HuH-7 (cell line): Measurements from ENCODE around the gene INHBC.

Source experiments
- DNase-seq: peaks from one replicate; pipeline ENCODE4 v3.0.0; 2011; ENCODE audit warnings: low spot score

Gene INHBC

GRCh38 chr12:57469296-57470164, 34.9 kb downstream of the INHBC start:
- no peak for DNase-seq

DNA sequence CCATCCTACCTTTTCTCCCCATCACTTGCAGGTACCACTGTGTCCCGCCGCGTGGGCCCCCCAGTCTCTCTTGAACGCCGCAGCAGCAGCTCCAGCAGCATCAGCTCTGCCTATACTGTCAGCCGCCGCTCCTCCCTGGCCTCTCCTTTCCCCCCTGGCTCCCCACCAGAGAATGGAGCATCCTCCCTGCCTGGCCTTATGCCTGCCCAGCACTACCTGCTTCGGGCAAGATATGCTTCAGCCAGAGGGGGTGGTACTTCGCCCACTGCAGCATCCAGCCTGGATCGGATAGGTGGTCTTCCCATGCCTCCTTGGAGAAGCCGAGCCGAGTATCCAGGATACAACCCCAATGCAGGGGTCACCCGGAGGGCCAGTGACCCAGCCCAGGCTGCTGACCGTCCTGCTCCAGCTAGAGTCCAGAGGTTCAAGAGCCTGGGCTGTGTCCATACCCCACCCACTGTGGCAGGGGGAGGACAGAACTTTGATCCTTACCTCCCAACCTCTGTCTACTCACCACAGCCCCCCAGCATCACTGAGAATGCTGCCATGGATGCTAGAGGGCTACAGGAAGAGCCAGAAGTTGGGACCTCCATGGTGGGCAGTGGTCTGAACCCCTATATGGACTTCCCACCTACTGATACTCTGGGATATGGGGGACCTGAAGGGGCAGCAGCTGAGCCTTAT, 35.8 kb downstream of the INHBC start:
- no peak for DNase-seq

GRCh38 chr12:57470970-57471656, 36.5 kb downstream of the INHBC start:
- DNase-seq = no peak

DNA sequence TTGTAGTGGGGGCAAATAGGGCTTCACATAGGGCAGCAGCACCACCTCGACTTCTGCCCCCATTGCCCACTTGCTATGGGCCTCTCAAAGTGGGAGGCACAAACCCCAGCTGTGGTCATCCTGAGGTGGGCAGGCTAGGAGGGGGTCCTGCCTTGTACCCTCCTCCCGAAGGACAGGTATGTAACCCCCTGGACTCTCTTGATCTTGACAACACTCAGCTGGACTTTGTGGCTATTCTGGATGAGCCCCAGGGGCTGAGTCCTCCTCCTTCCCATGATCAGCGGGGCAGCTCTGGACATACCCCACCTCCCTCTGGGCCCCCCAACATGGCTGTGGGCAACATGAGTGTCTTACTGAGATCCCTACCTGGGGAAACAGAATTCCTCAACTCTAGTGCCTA, 37.1 kb downstream of the INHBC start:
- DNase-seq = no peak

DNA sequence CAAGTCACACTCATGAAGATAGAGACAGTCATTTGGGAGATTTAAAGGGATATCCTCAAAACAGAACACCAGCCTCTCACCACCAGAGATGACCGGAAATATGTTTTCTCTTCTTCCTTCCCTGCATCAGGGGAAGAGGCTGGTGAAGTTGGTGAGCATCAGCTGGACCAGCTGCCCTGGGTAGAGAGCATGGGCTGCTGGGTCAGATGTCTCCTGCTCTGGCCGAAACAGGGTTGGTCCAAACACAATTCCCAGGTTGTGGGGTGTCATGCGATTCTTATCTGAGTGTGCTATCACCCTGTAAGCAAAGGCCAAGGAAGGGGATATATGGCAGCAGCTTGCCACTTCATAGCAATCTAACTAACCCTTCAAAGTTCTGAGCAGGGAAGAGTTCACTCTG, 37.8 kb downstream of the INHBC start:
- no peak for DNase-seq

- no peak for DNase-seq
Observed at GRCh38 chr12:57473392-57473791, 38.8 kb downstream of the INHBC start.

DNA sequence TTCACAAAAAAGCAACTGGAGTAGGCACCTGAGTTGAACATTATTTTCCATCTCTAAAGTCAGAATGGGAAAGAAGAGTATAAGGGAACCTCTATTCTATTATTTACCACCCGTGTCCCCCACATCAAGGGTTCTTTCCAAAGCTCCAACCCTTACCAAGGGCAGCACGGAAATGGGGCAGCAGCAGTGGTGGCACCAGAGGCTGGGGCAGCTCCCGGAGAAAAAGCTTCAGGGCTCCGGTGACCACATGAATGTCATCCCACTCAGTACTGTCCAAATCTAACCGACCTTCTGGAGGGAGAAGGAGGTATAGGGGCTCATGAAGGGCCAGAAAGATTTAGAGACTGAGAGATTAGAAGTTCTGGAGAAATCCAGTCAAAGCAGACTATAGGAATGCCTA, 39.3 kb downstream of the INHBC start:
- DNase-seq = no peak

- DNase-seq = no peak
Observed at GRCh38 chr12:57474430-57474829, 39.8 kb downstream of the INHBC start.

DNA sequence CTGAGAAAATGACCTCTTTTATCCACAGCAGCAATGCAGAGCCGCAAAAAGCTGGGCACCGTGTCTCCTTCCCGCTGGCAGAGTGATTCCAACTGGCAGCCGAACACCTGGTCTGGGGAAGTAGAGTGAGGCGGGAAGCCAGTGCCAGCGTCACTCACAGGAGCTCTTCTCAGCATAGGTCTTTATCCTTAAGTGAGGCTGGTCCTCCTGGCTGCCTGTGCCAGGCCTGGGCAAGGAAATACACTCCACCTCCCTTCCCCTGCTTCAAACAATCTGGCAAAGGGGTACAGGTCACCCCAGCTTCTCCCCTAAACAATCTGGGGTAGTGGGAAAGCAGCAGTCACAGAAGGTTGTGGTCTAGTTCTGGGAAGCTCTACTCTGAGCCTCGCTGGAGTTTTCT, 40.3 kb downstream of the INHBC start:
- no peak for DNase-seq

DNA sequence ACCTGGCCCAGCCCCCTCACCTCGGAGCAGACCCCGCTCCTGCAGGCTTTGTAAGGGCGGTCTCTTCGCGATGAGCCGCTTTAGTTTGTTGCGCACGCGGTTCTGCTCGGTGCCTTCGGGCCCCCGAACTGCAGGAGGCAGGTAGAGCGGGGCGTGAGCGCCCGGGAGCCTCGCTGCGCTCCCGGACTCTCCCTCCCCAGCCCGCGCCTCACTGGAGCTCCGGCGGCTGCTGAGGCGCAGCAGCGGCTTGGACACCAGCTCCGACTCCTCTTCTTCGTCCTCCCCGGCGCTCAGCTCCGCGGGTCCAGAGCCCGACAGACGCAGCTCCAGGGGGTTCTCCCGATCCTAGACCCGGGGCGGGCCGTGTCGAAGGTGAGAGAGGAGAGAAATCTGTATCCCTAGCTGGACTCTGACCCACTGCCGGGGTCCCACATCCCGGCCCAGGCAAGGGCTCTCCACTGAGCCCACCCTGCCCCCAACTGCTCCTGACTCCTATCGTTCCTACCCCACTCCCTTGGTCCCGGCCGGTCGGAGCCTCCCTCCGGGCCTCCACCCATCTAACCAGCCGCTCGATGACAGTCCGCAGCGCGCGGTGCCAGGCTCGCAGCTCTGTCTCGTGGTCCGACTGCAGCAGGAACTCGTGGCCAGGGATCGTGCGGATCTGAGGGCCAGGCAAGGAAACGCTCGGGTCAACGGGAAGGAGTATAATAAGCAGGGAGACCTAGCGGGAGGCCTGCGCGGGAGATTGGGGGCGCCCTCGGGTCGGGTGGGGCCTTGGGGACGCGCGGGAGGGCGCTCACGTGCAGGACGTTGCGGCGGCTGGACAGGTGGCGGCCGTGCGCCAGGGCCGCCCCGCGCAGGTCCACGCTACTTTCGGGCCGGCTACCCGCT, 40.9 kb downstream of the INHBC start:
- DNase-seq = no peak

GRCh38 chr12:57476162-57476992, 41.8 kb downstream of the INHBC start:
- peak; percentile 66 for DNase-seq

DNA sequence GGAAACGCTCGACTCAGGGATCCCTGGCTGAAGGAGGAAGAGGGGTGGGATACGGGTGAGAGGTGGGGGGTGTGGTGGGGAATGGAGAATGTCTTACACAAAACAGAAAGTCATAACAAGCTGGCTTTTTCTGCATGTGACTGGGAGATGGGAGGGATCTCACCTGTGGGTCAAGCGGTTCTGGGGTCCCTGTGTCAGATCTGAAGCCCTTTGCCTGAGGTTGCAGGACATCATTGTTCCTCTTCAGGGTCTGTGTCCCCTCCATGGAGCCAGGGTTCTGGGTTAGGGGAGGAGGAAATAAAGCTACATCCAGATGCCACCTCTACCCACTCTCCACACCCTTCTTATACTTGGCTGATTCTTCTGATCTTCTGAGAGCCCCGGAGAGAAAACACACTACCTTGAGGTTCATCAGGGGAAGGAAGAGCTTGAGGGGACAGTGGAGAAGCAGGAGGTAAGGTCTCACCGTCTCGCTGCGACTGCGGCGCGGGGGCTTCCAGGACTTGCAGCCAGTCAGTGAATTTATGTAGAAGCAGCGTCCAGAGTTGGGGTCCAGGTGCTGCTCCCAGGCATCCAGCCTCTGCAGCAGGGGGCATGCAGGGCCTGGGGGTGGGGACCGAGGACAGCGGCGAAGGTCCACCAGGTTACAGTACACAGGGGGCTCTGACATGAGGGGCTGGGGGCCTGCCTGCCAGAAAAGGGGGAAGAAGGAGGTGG, 42.6 kb downstream of the INHBC start:
- no peak for DNase-seq

GRCh38 chr12:57477710-57478681, 43.4 kb downstream of the INHBC start:
- DNase-seq = no peak

DNA sequence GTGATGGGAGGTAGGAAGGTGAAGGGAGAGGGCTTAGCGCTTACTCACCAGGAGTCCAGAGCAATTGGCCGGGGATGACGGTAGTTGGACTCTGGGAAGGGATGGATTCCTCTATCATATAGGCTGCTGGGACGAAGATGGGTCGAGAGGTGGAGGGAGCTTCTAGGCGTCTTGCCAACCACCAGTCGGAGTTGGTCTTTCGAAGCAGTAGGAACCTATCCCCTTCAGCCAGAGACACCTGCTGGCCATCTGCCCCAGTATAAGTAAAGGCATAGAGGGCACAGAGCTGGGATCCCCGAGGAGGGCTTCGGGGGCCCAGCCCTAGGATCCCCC, 44.4 kb downstream of the INHBC start:
- DNase-seq = no peak

- no peak for DNase-seq
Observed at GRCh38 chr12:57479376-57480115, 45.0 kb downstream of the INHBC start, which contains the start of gene ARHGAP9. Gene ARHGAP9 (minus strand): TSS chr12:57479866. CDS start chr12:57479406, 460 bp downstream.

DNA sequence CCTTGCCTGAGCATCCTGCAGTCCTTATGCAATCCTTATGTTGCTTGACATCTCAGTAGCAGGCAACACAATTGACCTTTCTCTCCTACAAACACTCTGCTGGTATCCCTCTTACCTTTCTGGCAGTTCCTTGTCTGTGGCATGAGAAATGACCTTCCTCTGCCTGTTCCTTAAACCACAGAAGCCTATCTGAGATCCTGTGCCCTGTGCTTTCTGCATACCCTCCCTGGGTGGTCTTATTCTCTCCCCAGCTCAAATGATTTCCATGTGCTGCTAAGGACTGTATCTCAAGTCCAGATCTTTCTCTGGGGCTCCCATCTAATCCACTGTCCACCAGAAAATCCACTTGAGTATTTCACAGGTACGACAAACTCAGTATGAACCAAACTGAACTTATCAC, 47.1 kb downstream of the INHBC start:
- no peak for DNase-seq

DNA sequence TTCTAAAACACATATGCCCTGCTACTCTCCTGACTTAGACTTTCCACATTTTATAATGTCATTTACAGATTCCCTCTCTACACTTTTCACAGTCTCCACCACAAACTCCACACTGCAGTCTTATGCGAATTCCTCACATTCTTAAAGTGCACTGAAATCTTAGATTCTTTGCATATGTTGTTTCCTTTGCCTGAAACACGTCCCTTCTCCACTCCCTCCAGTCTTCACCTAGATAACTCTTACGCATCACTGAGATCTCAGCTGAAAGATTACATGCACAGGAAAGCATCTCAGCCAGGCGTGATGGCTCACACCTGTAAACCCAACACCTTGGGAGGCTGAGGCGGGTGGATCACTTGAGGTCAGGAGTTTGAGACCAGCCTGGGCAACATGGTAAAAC, 48.9 kb downstream of the INHBC start:
- DNase-seq = no peak

DNA sequence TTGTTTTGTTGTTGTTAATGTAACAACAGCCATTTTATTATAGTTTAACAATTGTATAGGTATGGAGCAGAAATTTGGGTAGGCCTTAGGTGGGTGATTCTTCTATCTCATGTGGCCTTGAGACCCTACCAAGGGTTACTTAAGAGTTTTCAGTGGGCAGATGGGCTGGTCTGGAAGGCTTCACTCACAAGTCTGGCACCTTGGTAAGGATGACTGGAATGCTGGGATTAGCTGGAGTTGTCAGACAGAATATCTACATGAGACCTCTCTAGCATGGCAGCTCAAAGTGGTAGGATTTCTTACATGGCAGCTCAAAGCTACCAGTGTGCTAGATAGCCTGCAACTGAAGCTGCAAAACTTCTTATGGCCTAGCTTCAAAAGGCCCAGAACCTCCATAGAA, 51.1 kb downstream of the INHBC start:
- no peak for DNase-seq
